Naive thymus-derived CD4-positive, alpha-beta T cell (primary cell): ENCODE results near the gene ANKRD26. TPM values are rescaled to one million over a fixed set of nuclear protein-coding genes. Genes with fewer than 3 reads are reported as not detected.

Experiments used
- ATAC-seq: fragments of 150-1000 bp; cut with Tn5 transposase; 2 replicates; pipeline ENCODE4 v1.10.0; 2021; ENCODE audit warnings: mild to moderate bottlenecking, moderate library complexity
- CTCF ChIA-PET: fragments of 350-600 bp; sonication (Branson Sonifier 250); formaldehyde crosslinking; loops from one replicate; lab custom pipeline; 2021; ENCODE audit warnings: antibody characterized with exemption; lab: Charles Lee
- POLR2A ChIA-PET: fragments of 350-600 bp; sonication (Branson Sonifier 250); formaldehyde crosslinking; loops from one replicate; lab custom pipeline; 2021; ENCODE audit warnings: antibody characterized with exemption, inconsistent platforms; lab: Charles Lee
- DNase-seq, 9 donors: peaks; one replicate each; pipeline versions ENCODE4 v3.0.0 to v3.0.0-alpha.2; 2020 to 2022; ENCODE audit warnings: mixed read lengths in 1 of 9
- H3K27ac ChIP-seq: one replicate; pipeline ENCODE4 v1.7.0; 2013; ENCODE audit warnings: mild to moderate bottlenecking, low read depth, low read length, moderate library complexity
- H3K27me3 ChIP-seq, 2 donors: one replicate each; pipeline ENCODE4 v1.7.0; 2013; ENCODE audit warnings: low read length in 2 of 2, mild to moderate bottlenecking in 2 of 2, moderate library complexity in 2 of 2; ENCODE audit not compliant: control insufficient read depth in 2 of 2, insufficient read depth in 2 of 2
- H3K36me3 ChIP-seq, 3 experiments: 1 replicate in 2 of 3; 2 replicates in 1 of 3; pipeline ENCODE4 v1.7.0; 2013; ENCODE audit warnings: low read length in 3 of 3, mild to moderate bottlenecking in 3 of 3, moderate library complexity in 1 of 3; ENCODE audit not compliant: insufficient read depth in 3 of 3, control insufficient read depth in 2 of 3
- H3K4me1 ChIP-seq, 2 donors: one replicate each; pipeline ENCODE4 v1.7.0; 2013; ENCODE audit warnings: low read length in 2 of 2, mild to moderate bottlenecking in 2 of 2, moderate library complexity in 1 of 2; ENCODE audit not compliant: control insufficient read depth in 2 of 2, insufficient read depth in 2 of 2
- H3K4me3 ChIP-seq: 2 replicates; pipeline ENCODE4 v1.7.0; 2013; ENCODE audit warnings: mild to moderate bottlenecking, low read length
- H3K9me3 ChIP-seq, 3 experiments: 1 replicate in 2 of 3; 2 replicates in 1 of 3; pipeline ENCODE4 v1.7.0; 2013; ENCODE audit warnings: low read length in 3 of 3; ENCODE audit not compliant: control insufficient read depth in 2 of 3
- H3K27ac Mint-ChIP-seq, 9 donors: one replicate each; pipeline ENCODE4 v1.8.0; 2020 to 2022; ENCODE audit warnings: mixed read lengths in 9 of 9, mild to moderate bottlenecking in 8 of 9, moderate library complexity in 5 of 9, inconsistent platforms in 2 of 9
- H3K27me3 Mint-ChIP-seq, 5 donors: one replicate each; pipeline ENCODE4 v1.8.0; 2021 to 2022; ENCODE audit warnings: mixed read lengths in 5 of 5, mild to moderate bottlenecking in 1 of 5
- H3K36me3 Mint-ChIP-seq, 5 donors: one replicate each; pipeline ENCODE4 v1.8.0; 2020 to 2022; ENCODE audit warnings: mixed read lengths in 5 of 5, mild to moderate bottlenecking in 3 of 5, inconsistent platforms in 1 of 5
- H3K4me1 Mint-ChIP-seq, 7 donors: one replicate each; pipeline ENCODE4 v1.8.0; 2020 to 2022; ENCODE audit warnings: mixed read lengths in 7 of 7, mild to moderate bottlenecking in 3 of 7, inconsistent platforms in 1 of 7
- H3K4me3 Mint-ChIP-seq, 10 donors: one replicate each; pipeline ENCODE4 v1.8.0; 2020 to 2022; ENCODE audit warnings: mild to moderate bottlenecking in 10 of 10, mixed read lengths in 10 of 10, moderate library complexity in 6 of 10, inconsistent platforms in 2 of 10
- H3K9me3 Mint-ChIP-seq, 11 donors: one replicate each; pipeline ENCODE4 v1.8.0; 2020 to 2022; ENCODE audit warnings: mixed read lengths in 11 of 11, mild to moderate bottlenecking in 4 of 11, inconsistent platforms in 1 of 11, moderate library complexity in 1 of 11
- intact Hi-C, 2 donors: fragments of 100-400 bp; cut with micrococcal nuclease; formaldehyde crosslinking; loops; one replicate each; pipeline ENCODE4 v1.15.1; 2023
- polyA plus RNA-seq, 2 donors: library from polyadenylated mRNA; unstranded; fragments of 300-500 nt; fragmentation: Illumina TruSeq; gene quantifications; one replicate each; pipeline ENCODE4 v1.2.3, GENCODE V29; 2021
- total RNA-seq, 6 experiments: library from RNA in 5 of 6; stranded (reverse) in 5 of 6; gene quantifications; 1 replicate in 5 of 6; 2 replicates in 1 of 6; pipeline ENCODE4 v1.2.3 and lab custom pipeline; 2021 to 2026

Gene ANKRD26
- total and polyA plus RNA-seq, 7 experiments from 2014 or later: 2.9 to 14.2 (median 7.3) TPM

GRCh38 chr10:27108165-27108564, 7.9 kb upstream of the ANKRD26 start:
- ATAC-seq (no peak), DNase-seq (no peak)
- peaks cover 0 to 8% (median 0%) of the 10 kb centered on the region in 11 donors for H3K9me3 Mint-ChIP-seq
- peaks cover 0 to 23% (median 15%) of the 10 kb centered on the region in 3 experiments for H3K36me3 ChIP-seq
- POLR2A ChIA-PET: interaction anchor here (2.3 kb wide), 1 partner anchor 46 kb away, joined by 8 read pairs; the partner anchor contains the start of gene YME1L1
- H3K9me3 ChIP-seq: no peaks in the 10 kb centered on the region
- CTCF ChIA-PET: no interaction called here
- no peaks in the 10 kb centered on the region for H3K27me3 Mint-ChIP-seq
- H3K36me3 Mint-ChIP-seq: peaks cover 12 to 45% (median 38%) of the 10 kb centered on the region in 5 donors
- intact Hi-C loops: loop anchor here in 1 of 2 donors (10.0 kb wide), 2 partner anchors 373 to 1227 kb away; no protein-coding TSS in a partner anchor
- no peak overlapping the region for H3K4me3 Mint-ChIP-seq
- no peak overlapping the region for H3K4me3 ChIP-seq
- H3K27me3 ChIP-seq: no peaks in the 10 kb centered on the region
- H3K27ac Mint-ChIP-seq: peak overlapping the region in 2 of 9 donors; percentile 1 to 4
- H3K4me1 Mint-ChIP-seq: peaks cover 10 to 18% (median 13%) of the 10 kb centered on the region in 7 donors
- peaks cover 7 to 10% of the 10 kb centered on the region in 2 donors for H3K4me1 ChIP-seq
- H3K27ac ChIP-seq: no peak overlapping the region

DNA sequence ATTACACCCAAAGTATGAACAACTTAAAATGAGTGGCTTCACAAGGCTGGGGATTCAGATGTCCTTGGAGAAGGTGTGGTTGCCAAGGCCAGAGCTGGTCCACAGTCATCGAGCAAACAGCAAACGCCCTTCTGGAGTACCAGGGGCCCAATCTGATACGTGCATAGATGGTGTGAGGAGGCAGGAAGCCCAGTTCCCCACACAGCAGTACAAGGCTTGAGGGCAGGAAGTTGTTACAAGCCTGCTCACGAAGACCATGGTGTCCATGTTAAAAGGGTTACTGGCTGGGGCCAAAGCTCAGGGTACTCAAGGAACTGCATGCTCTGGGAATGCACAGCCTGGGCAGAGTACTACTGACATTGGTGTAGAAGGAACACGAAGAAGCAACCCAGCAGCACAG, 4.6 kb upstream of the ANKRD26 start:
- DNase-seq (peak in 6 of 9 donors; percentile 9 to 29 (median 11)), ATAC-seq (no peak)
- Mint-ChIP-seq H3K4me3 (peak overlapping the region in 1 of 10 donors; percentile 20), H3K9me3 (peaks cover 0 to 22% (median 0%) of the 10 kb centered on the region in 11 donors), H3K4me1 (peaks cover 29 to 47% (median 44%) of the 10 kb centered on the region in 7 donors), H3K27me3 (peaks cover 0 to 2% (median 0%) of the 10 kb centered on the region in 5 donors), H3K27ac (peak overlapping the region; percentile 75 to 92 (median 85)), H3K36me3 (peaks cover 7 to 42% (median 21%) of the 10 kb centered on the region in 5 donors)
- Histone ChIP-seq H3K9me3 (no peaks in the 10 kb centered on the region), H3K27me3 (no peaks in the 10 kb centered on the region), H3K4me1 (peaks cover 12 to 28% of the 10 kb centered on the region in 2 donors), H3K36me3 (peaks cover 0 to 3% (median 0%) of the 10 kb centered on the region in 3 experiments), H3K27ac (peak overlapping the region; percentile 25), H3K4me3 (no peak overlapping the region)
- intact Hi-C loops: loop anchor here (5.0 to 10.0 kb wide), 4 partner anchors 370 to 1232 kb away; partner anchors contain the start of gene APBB1IP (in 1 of the 2)
- CTCF ChIA-PET: interaction anchor here (0.6 kb wide), 1 partner anchor 255 kb away, joined by 3 read pairs; no protein-coding TSS in a partner anchor
- POLR2A ChIA-PET: interaction anchor here (0.5 to 1.4 kb wide), 3 partner anchors 9 to 49 kb away, joined by 3 read pairs; partner anchors contain the start of gene YME1L1

DNA sequence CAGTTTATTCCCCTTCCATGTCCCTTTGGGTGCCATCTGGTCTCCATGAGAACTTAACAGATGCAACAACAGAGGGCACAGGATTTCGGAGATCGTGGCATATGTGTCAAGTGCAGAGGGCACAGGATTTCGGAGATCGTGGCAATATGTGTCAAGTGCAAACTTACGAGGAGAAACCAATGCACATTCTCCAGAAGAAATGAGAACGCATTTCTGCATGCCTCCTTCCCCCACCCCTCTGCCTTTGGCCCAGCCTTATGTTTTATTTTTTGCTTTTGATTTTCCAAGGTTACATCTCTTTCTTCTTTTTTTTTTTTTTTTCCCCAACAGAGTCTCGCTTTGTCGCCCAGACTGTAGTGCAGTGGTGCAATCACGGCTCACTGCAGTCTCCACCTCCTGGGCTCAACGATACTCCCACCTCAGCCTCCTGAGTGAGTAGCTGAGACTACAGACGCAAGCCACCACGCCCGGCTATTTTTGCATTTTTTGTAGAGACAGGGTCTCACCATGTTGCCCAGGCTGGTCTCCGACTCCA, 586 bp upstream of the ANKRD26 start:
- DNase-seq (peak in 6 of 9 donors; percentile 26 to 73 (median 60)), ATAC-seq (peak; percentile 45)
- H3K27ac ChIP-seq: peak overlapping the region; percentile 84
- CTCF ChIA-PET: interaction anchor here (0.6 to 1.3 kb wide), 2 partner anchors 13 to 53 kb away, joined by 3 read pairs; partner anchors contain the start of gene YME1L1
- no peaks in the 10 kb centered on the region for H3K27me3 ChIP-seq
- Mint-ChIP-seq H3K36me3 (peaks cover 0 to 21% (median 3%) of the 10 kb centered on the region in 5 donors), H3K27ac (peak overlapping the region; percentile 92 to 99 (median 98)), H3K4me1 (peaks cover 33 to 67% (median 54%) of the 10 kb centered on the region in 7 donors), H3K4me3 (peak overlapping the region; percentile 86 to 97 (median 92)), H3K9me3 (peaks cover 0 to 13% (median 0%) of the 10 kb centered on the region in 11 donors), H3K27me3 (peaks cover 0 to 2% (median 0%) of the 10 kb centered on the region in 5 donors)
- POLR2A ChIA-PET: interaction anchor here (1.0 to 5.3 kb wide), 6 partner anchors 16 to 403 kb away, joined by 3 to 43 read pairs (median 6); partner anchors contain the start of genes MASTL, RAB18 and YME1L1
- peaks cover 19 to 33% of the 10 kb centered on the region in 2 donors for H3K4me1 ChIP-seq
- intact Hi-C loops: loop anchor here (1.0 to 10.0 kb wide), 16 partner anchors 14 to 1432 kb away; partner anchors contain the start of genes PDSS1 (in 2 of the 2), YME1L1 (in 2 of the 2), ABI1 (in 1 of the 2) and APBB1IP (in 1 of the 2)
- no peaks in the 10 kb centered on the region for H3K36me3 ChIP-seq
- H3K4me3 ChIP-seq: peak overlapping the region; percentile 89
- no peaks in the 10 kb centered on the region for H3K9me3 ChIP-seq

- Histone ChIP-seq H3K27me3 (no peaks in the 10 kb centered on the region), H3K4me3 (peak overlapping the region; percentile 89), H3K36me3 (no peaks in the 10 kb centered on the region), H3K4me1 (peaks cover 12 to 23% of the 10 kb centered on the region in 2 donors), H3K27ac (peak overlapping the region; percentile 84), H3K9me3 (no peaks in the 10 kb centered on the region)
- intact Hi-C loops: no loop called here
- Mint-ChIP-seq H3K36me3 (peaks cover 0 to 10% (median 4%) of the 10 kb centered on the region in 5 donors), H3K4me1 (peaks cover 26 to 58% (median 46%) of the 10 kb centered on the region in 7 donors), H3K4me3 (peak overlapping the region; percentile 86 to 97 (median 92)), H3K27me3 (peaks cover 0 to 2% (median 0%) of the 10 kb centered on the region in 5 donors), H3K27ac (peak overlapping the region; percentile 92 to 99 (median 98)), H3K9me3 (peaks cover 0 to 13% (median 0%) of the 10 kb centered on the region in 11 donors)
- DNase-seq (peak in 1 of 9 donors; percentile 12), ATAC-seq (no peak)
- POLR2A ChIA-PET: interaction anchor here (0.6 to 5.3 kb wide), 3 partner anchors 54 to 1712 kb away, joined by 3 to 43 read pairs (median 13); partner anchors contain the start of genes MASTL and YME1L1
- CTCF ChIA-PET: no interaction called here
Observed at GRCh38 chr10:27099448-27099847, 846 bp downstream of the ANKRD26 start.

GRCh38 chr10:27088119-27089044, 11.9 kb downstream of the ANKRD26 start:
- H3K9me3 Mint-ChIP-seq: no peaks in the 10 kb centered on the region
- ATAC-seq (no peak), DNase-seq (no peak)
- ChIA-PET CTCF (no interaction called here), POLR2A (interaction anchor here (0.7 kb wide), 1 partner anchor 15 kb away, joined by 3 read pairs; no protein-coding TSS in a partner anchor)
- intact Hi-C loops: no loop called here
- Histone ChIP-seq H3K27me3 (no peaks in the 10 kb centered on the region), H3K36me3 (peaks cover 0 to 20% (median 0%) of the 10 kb centered on the region in 3 experiments), H3K27ac (no peak overlapping the region), H3K4me1 (no peaks in the 10 kb centered on the region), H3K4me3 (no peak overlapping the region), H3K9me3 (no peaks in the 10 kb centered on the region)
- no peak overlapping the region for H3K27ac Mint-ChIP-seq
- peaks cover 14 to 42% (median 25%) of the 10 kb centered on the region in 5 donors for H3K36me3 Mint-ChIP-seq
- no peaks in the 10 kb centered on the region for H3K4me1 Mint-ChIP-seq
- no peaks in the 10 kb centered on the region for H3K27me3 Mint-ChIP-seq
- no peak overlapping the region for H3K4me3 Mint-ChIP-seq
